T-helper 2 cell treated with Interferon-gamma antibody and Interleukin-4, amounts not matched to agents 5 μg/mL and 100 μg/mL, for 36 hours (primary cell): Measurements from ENCODE around the gene CDC37L1.

Source experiments
- DNase-seq: peaks from one replicate; pipeline ENCODE4 v3.0.0; 2021; ENCODE audit warnings: low spot score
- H3K27ac Mint-ChIP-seq: one replicate; pipeline ENCODE4 v1.8.0; 2021; ENCODE audit warnings: mild to moderate bottlenecking, mixed read lengths
- H3K27me3 Mint-ChIP-seq: one replicate; pipeline ENCODE4 v1.8.0; 2021; ENCODE audit warnings: low read depth, mixed read lengths
- H3K36me3 Mint-ChIP-seq: one replicate; pipeline ENCODE4 v1.8.0; 2021; ENCODE audit warnings: low read depth, mixed read lengths
- H3K4me1 Mint-ChIP-seq: one replicate; pipeline ENCODE4 v1.8.0; 2021; ENCODE audit warnings: low read depth, mixed read lengths
- H3K4me3 Mint-ChIP-seq: one replicate; pipeline ENCODE4 v1.8.0; 2022; ENCODE audit warnings: mild to moderate bottlenecking, moderate library complexity, mixed read lengths
- H3K9me3 Mint-ChIP-seq: one replicate; pipeline ENCODE4 v1.8.0; 2021; ENCODE audit warnings: mixed read lengths

CDC37L1 gene

DNA sequence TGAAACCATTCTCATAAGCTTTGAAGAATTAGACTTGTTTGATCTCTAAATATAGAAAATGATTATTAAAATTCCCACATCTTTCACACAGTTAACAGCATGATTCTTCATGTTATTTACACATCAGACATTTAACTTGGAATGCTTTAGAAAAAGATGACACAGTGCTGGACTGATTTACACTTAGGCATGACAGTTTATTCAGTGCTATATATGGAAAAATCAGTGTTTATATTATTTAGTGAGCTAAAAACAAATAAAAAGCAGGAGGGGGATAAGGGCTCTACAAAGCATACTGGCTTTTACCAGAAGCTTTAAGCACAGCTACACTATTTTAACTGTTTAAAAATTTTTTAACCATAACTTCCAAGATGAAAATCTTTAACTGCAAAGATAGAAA lies 30.0 kb downstream of the CDC37L1 start:
- Mint-ChIP-seq H3K27me3 (no peaks in the 10 kb centered on the region), H3K4me3 (no peak overlapping the region), H3K36me3 (peaks cover 44% of the 10 kb centered on the region), H3K9me3 (peaks cover 6% of the 10 kb centered on the region), H3K4me1 (peaks cover 6% of the 10 kb centered on the region), H3K27ac (no peak overlapping the region)
- no peak for DNase-seq

DNA sequence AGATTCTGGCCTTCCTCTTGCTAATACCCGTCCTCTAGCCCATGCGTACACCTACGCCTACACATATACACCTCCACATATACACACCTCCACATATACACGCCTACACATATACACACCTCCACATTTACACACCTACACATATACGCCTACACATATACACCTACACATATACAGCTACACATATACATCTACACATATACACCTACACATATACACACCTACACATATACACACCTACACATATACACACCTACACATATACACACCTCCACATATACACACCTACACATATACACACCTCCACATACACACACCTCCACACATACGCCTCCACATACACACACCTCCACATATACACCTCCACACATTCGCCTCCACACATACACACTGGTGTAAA lies 34.5 kb downstream of the CDC37L1 start:
- no peaks in the 10 kb centered on the region for H3K4me1 Mint-ChIP-seq
- H3K36me3 Mint-ChIP-seq = peaks cover 48% of the 10 kb centered on the region
- H3K9me3 Mint-ChIP-seq = peaks cover 6% of the 10 kb centered on the region
- no peak overlapping the region for H3K4me3 Mint-ChIP-seq
- DNase-seq = no peak
- no peak overlapping the region for H3K27ac Mint-ChIP-seq
- H3K27me3 Mint-ChIP-seq = no peaks in the 10 kb centered on the region

DNA sequence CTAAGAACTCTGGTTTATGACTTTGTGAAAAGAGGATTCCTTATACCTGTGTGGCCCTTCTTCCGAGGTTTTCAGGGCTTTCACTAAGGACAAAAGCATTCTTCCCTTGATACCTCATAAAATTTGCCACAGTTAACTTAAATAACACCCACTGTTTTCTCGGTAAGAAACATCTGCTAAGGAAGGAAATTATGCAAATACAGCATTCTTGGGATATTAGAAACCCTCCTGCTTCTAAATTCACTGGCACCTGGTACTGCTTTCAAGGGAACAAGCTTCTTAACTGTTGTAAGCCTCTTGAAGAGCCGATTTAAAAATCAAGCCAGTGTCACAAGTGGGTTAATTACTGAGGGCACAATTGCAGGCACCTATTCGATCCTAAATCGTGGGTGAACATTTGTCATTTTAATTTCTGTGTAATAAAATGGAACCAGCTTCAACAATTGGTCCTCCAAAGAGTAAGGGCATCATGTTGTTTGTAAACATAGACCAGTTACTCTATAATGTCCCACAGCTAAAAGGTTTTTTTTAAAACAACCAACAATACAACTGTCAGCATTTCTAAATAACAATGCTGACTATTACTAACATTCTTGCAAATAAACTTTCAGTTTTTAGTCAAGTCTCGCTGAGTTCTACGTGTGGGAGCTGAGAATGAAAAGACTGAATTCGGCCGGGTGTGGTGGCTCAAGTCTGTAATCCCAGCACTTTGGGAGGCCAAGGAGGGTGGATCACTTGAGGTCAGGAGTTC lies 35.1 kb downstream of the CDC37L1 start:
- no peak for DNase-seq
- Mint-ChIP-seq H3K36me3 (peaks cover 46% of the 10 kb centered on the region), H3K4me3 (no peak overlapping the region), H3K4me1 (no peaks in the 10 kb centered on the region), H3K27ac (no peak overlapping the region), H3K9me3 (peaks cover 6% of the 10 kb centered on the region), H3K27me3 (no peaks in the 10 kb centered on the region)

DNA sequence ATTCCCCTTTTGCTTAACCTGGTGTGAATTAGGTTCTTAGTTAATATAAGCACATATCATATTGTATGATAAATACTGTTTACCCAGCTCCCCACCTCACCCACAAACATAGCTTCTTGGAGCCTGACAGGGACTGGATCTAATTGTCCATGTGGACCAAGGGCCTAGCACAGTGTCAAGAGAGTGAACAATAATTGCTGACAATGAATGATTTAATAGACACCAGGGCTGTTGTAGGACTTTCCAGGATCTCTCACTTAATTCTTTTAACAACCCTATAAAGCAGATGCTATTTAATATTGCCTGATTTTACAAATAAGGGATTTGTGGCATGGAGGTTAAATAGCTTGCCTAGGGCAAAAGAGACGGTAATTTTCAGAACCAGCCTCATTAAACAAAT lies 36.8 kb downstream of the CDC37L1 start:
- no peak for DNase-seq
- peaks cover 6% of the 10 kb centered on the region for H3K9me3 Mint-ChIP-seq
- no peaks in the 10 kb centered on the region for H3K4me1 Mint-ChIP-seq
- H3K36me3 Mint-ChIP-seq = peaks cover 45% of the 10 kb centered on the region
- no peaks in the 10 kb centered on the region for H3K27me3 Mint-ChIP-seq
- H3K27ac Mint-ChIP-seq = no peak overlapping the region
- no peak overlapping the region for H3K4me3 Mint-ChIP-seq

DNA sequence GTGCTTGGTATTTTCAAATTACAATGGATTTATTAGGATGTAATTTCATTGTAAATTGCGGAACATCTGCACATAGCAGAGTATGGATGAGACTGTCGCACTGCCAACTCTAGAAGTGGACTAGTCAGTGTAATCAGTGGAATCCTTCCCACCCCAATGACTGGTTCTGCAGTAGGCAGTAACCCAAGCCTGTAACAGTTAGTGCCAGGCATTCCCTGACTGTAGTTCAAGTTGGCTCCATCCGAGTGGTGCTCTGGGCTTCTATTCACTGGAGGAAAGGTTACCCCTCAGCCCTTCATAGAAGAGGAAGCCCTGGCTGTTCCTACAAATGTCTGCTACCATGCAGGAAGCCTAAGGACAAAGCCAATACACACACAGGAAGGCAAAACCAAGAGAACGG lies 38.4 kb downstream of the CDC37L1 start:
- Mint-ChIP-seq H3K4me3 (no peak overlapping the region), H3K36me3 (peaks cover 50% of the 10 kb centered on the region), H3K27me3 (no peaks in the 10 kb centered on the region)

DNA sequence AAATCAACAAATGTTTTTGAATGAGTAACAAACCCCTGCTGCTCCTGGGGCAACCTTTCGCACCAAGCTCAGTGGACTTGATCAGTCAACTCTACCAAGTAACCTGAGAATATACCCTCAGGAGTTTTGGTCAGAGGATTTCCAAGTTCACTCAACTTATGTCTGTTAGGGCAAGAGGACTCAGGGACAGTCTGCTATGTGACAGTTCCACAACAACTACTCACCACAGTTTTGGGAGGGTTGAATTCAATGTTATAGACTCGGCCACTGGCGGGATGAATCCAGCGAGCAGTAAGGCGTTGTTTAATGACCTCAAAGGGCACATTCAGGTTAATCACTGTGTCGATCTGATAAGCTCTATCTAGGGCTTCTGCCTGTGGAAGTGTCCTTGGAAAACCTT lies 39.5 kb downstream of the CDC37L1 start:
- no peak for DNase-seq
- Mint-ChIP-seq H3K36me3 (peaks cover 45% of the 10 kb centered on the region), H3K9me3 (peaks cover 3% of the 10 kb centered on the region), H3K4me3 (no peak overlapping the region), H3K27ac (no peak overlapping the region), H3K4me1 (no peaks in the 10 kb centered on the region), H3K27me3 (no peaks in the 10 kb centered on the region)

More for the DNA sequence above, 38.4 kb downstream of the CDC37L1 start:
- H3K9me3 Mint-ChIP-seq = peaks cover 6% of the 10 kb centered on the region
- no peak overlapping the region for H3K27ac Mint-ChIP-seq
- DNase-seq = no peak
- no peaks in the 10 kb centered on the region for H3K4me1 Mint-ChIP-seq

DNA sequence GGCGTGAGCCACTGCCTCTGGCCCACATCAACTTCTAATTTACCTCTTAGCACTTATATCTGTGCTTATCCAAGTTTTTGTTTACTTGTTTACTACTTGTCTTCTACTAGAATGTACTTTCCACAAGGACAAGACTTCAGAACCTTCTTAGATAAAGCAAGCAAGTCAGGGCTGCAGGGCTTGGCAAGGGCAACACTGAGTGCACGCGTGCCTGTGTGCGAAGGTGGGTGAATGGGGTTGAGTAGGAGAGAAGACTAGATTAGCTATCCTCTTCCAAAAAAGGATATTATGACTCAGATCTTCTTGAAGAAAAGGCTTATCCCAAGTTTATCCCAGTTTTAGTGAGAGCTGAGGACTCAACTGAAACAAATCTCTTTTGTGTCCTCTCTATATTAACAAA lies 42.4 kb downstream of the CDC37L1 start:
- Mint-ChIP-seq H3K27me3 (no peaks in the 10 kb centered on the region), H3K4me3 (no peak overlapping the region), H3K4me1 (peaks cover 7% of the 10 kb centered on the region), H3K27ac (no peak overlapping the region), H3K9me3 (no peaks in the 10 kb centered on the region), H3K36me3 (peaks cover 45% of the 10 kb centered on the region)
- no peak for DNase-seq

DNA sequence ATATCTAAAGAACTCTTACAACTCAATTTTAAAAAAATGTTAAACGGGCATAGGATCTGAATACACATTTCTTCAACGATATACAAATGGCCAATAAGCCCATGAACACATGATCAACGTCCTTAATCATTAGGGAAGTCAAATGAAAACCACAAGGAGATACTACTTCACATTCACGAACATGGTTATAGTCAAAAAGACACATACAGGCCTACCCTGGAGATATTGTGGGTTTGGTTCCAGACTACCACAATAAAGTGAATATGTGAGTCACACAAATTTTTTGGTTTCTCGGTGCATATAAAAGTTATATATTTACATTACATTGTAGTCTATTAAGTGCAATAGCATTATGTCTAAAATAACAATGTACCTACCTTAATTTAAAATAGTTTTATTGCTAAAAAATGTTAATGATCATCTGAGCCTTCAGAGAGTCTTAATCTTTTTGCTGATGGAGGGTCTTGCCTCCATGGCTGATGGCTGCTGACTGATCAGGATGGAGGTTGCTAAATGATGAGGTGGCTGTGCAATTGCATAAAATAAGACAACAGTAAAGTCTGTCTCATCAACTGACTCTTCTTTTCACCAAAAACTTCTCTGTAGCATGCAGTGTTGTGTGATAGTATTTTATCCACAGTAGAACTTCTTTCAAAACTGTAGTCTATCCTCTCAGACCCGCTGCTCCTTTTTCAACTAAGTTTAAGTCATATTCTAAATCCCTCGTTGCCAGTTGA lies 46.5 kb downstream of the CDC37L1 start:
- H3K27ac Mint-ChIP-seq = no peak overlapping the region
- no peak for DNase-seq
- H3K4me1 Mint-ChIP-seq = peaks cover 13% of the 10 kb centered on the region
- H3K4me3 Mint-ChIP-seq = no peak overlapping the region
- no peaks in the 10 kb centered on the region for H3K9me3 Mint-ChIP-seq
- peaks cover 34% of the 10 kb centered on the region for H3K36me3 Mint-ChIP-seq
- H3K27me3 Mint-ChIP-seq = no peaks in the 10 kb centered on the region

DNA sequence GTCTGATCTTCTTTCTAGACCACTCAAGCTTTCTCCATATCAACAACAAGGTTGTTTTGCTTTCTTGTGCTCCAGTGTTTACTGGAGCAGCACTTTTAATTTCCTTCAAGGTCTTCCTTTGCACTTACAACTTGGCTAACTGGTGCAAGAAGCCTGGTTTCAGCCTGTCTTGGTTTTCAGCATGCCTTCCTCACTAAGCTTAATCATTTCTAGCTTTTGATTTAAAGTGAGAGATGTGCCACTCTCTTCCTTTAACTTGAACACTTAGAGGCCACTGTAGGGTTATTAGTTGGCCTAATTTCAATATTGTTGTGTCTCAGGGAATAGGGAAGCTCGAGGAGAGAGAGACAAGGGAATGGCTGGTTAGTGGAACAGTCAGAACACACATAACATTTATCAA lies 48.2 kb downstream of the CDC37L1 start:
- Mint-ChIP-seq H3K9me3 (no peaks in the 10 kb centered on the region), H3K27ac (no peak overlapping the region), H3K4me1 (peaks cover 13% of the 10 kb centered on the region), H3K4me3 (no peak overlapping the region), H3K36me3 (peaks cover 25% of the 10 kb centered on the region), H3K27me3 (no peaks in the 10 kb centered on the region)
- no peak for DNase-seq

DNA sequence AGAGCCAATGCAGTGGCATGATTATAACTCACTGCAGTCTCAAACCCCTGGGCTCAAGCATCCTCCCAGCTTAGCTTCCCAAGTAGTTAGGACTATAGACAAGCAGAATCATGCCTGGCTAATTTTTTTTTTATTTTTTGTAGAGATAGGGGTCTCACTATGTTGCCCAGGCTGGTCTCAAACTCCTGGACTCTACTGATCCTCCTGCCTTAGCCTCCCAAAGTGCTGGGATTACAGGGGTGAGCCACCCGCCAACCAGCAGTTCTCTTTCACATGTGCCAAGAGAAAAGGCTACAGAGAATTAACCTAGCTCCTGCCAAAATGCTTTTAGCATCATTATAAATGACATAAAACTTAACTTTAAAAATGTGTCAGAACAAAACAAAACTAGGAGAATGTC lies 53.5 kb downstream of the CDC37L1 start:
- H3K9me3 Mint-ChIP-seq = no peaks in the 10 kb centered on the region

DNA sequence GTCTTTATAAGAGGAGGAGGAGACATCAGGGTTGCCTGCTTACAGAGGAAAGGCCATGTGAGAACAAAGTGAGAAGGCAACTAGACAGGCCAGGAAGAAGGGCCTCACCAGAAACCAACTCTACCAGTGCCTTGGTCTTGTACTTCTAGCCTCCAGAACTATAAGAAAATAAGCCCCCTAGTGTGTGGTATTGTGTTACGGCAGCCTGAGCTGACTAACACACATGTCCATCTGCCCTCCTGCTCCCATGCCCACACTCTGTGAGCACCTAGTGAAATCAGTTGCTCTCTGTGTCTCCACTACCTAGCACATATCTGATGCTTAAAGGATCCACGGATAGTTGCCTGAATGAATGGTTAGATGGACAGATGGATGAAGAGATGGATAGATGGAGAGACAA lies 54.8 kb downstream of the CDC37L1 start:
- peaks cover 27% of the 10 kb centered on the region for H3K4me1 Mint-ChIP-seq
- H3K4me3 Mint-ChIP-seq = no peak overlapping the region
- no peak for DNase-seq
- H3K36me3 Mint-ChIP-seq = peaks cover 5% of the 10 kb centered on the region
- no peaks in the 10 kb centered on the region for H3K9me3 Mint-ChIP-seq
- no peak overlapping the region for H3K27ac Mint-ChIP-seq
- no peaks in the 10 kb centered on the region for H3K27me3 Mint-ChIP-seq

More for the DNA sequence above, 53.5 kb downstream of the CDC37L1 start:
- DNase-seq = no peak
- Mint-ChIP-seq H3K4me3 (no peak overlapping the region), H3K27me3 (no peaks in the 10 kb centered on the region), H3K4me1 (peaks cover 19% of the 10 kb centered on the region), H3K36me3 (peaks cover 5% of the 10 kb centered on the region), H3K27ac (no peak overlapping the region)

DNA sequence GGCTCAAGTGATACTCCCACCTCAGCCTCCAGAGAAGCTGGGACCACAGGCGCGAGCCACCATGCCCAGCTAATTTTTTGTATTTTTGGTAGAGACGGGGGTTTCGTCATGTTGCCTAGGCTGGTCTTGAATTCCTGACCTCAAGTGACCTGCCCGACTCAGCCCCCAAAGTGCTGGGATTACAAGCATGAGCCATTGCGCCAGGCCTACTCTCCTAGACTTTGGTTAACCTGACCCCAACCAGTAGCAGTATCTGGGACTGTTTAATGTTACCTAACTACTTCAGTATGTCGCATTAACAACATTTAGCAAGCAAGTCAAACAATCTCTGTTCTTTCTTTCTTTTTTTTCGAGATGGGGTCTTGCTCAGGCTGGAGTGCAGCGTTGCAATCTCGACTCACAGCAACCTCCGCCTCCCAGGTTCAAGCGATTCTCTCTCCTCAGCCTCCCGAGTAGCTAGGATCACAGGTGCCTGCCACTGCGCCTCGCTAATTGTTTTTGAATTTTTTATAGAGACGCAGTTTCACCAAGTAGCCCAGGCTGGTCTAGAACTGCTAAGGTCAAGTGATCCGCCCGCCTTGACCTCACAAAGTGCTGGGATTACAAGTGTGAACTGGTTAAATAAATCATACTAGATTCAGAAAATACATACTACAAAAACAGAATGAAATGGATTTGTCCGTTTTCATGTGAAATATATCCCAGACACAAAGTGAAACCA lies 59.7 kb downstream of the CDC37L1 start:
- no peaks in the 10 kb centered on the region for H3K27me3 Mint-ChIP-seq
- no peak for DNase-seq
- H3K4me3 Mint-ChIP-seq = peak overlapping the region; percentile 93
- peak overlapping the region; percentile 91 for H3K27ac Mint-ChIP-seq
- H3K9me3 Mint-ChIP-seq = no peaks in the 10 kb centered on the region
- peaks cover 35% of the 10 kb centered on the region for H3K4me1 Mint-ChIP-seq
- peaks cover 2% of the 10 kb centered on the region for H3K36me3 Mint-ChIP-seq

DNA sequence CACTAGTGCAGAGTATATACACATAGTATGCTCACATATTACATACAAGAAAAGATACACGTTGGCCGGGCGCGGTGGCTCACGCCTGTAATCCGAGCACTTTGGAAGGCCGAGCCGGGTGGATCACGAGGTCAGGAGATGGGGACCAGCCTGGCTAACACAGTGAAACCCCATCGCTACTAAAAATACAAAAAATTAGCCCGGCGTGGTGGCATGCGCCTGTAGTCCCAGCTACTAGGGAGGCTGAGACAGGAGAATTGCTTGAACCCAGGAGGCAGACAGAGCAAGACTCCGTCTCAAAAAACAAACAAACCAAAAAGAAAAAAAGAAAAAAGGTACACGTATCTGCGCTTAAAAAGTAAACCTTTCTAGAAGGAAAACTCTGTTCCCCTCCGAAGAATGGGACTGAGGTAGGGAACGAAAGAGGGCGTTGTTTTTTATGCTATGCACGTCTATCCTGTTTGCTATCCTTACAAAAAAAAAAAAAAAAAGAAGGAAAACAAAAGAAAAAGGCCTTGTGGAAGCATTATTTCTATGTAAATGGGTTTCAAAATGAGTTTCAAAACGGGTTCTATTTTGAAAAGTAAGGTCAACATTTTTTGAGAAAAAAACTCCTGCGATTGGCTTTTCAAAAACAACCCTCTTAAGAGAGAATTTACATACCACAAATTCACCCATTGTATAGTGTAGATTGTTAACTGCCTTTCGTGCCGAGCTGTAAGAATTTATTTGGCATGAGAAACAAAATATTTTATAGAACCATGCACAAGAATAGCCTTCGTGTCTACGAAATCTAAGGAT lies 60.4 kb downstream of the CDC37L1 start:
- DNase-seq = no peak
- H3K4me3 Mint-ChIP-seq = peak overlapping the region; percentile 93
- H3K27me3 Mint-ChIP-seq = no peaks in the 10 kb centered on the region
- peaks cover under 1% of the 10 kb centered on the region for H3K36me3 Mint-ChIP-seq
- peak overlapping the region; percentile 91 for H3K27ac Mint-ChIP-seq
- H3K4me1 Mint-ChIP-seq = peaks cover 30% of the 10 kb centered on the region
- no peaks in the 10 kb centered on the region for H3K9me3 Mint-ChIP-seq

DNA sequence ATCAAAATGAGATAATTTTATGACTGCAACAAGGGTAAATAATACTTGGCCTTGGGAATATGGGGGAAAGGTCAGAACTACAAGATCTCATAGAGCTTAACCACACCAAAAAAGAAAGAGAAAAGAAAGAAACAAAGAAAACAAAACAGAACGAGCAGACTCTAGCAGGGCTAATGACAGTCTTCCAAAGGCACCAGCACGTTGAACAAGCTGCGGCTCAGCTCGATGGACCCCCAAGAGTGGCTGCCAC lies 60.9 kb downstream of the CDC37L1 start:
- Mint-ChIP-seq H3K9me3 (no peaks in the 10 kb centered on the region), H3K27ac (peak overlapping the region; percentile 91), H3K4me1 (peaks cover 30% of the 10 kb centered on the region), H3K4me3 (peak overlapping the region; percentile 93), H3K27me3 (no peaks in the 10 kb centered on the region), H3K36me3 (no peaks in the 10 kb centered on the region)
- no peak for DNase-seq
